Liver (tissue), 9 donors: Measurements from ENCODE around the gene RPAP2. TPM values are rescaled to one million over a fixed set of nuclear protein-coding genes. Genes with fewer than 3 reads are reported as not detected.
A peak's percentile ranks its signal among the peaks of the same experiment; 100 is the strongest.
"Not testable (repeated sequence)": the region's sequence is repeated elsewhere in the genome, so short reads cannot be mapped to it uniquely, and the experiment has no call there.

Source experiments
- DNase-seq: peaks from one replicate; pipeline ENCODE4 v3.0.0-alpha.2; 2017; ENCODE audit warnings: low spot score
- H3K27ac ChIP-seq, 2 donors: one replicate each; pipeline ENCODE4 v1.7.0; 2013; ENCODE audit warnings: inconsistent platforms in 2 of 2, low read length in 2 of 2, control low read depth in 1 of 2, low read depth in 1 of 2, mild to moderate bottlenecking in 1 of 2
- H3K27me3 ChIP-seq, 4 donors: one replicate each; pipeline versions ENCODE4 v1.6.1 to v1.7.0; 2013; ENCODE audit warnings: low read length in 3 of 4, inconsistent platforms in 1 of 4, mild to moderate bottlenecking in 1 of 4, moderate library complexity in 1 of 4; ENCODE audit not compliant: control insufficient read depth in 4 of 4, insufficient read depth in 4 of 4
- H3K36me3 ChIP-seq, 4 donors: one replicate each; pipeline versions ENCODE4 v1.6.1 to v1.7.0; 2013; ENCODE audit warnings: low read length in 3 of 4, mild to moderate bottlenecking in 3 of 4, low read depth in 1 of 4, moderate library complexity in 1 of 4; ENCODE audit not compliant: control insufficient read depth in 4 of 4, insufficient read depth in 3 of 4
- H3K4me1 ChIP-seq, 4 donors: one replicate each; pipeline versions ENCODE4 v1.6.1 to v1.7.0; 2013; ENCODE audit warnings: low read length in 3 of 4, mild to moderate bottlenecking in 3 of 4, moderate library complexity in 1 of 4; ENCODE audit not compliant: control insufficient read depth in 4 of 4, insufficient read depth in 4 of 4
- H3K4me3 ChIP-seq, 3 donors: one replicate each; pipeline versions ENCODE4 v1.6.1 to v1.7.0; 2013; ENCODE audit warnings: low read length in 3 of 3, control low read depth in 1 of 3, low read depth in 1 of 3, mild to moderate bottlenecking in 1 of 3
- H3K9ac ChIP-seq, 2 donors: one replicate each; pipeline ENCODE4 v1.7.0; 2013; ENCODE audit warnings: low read length in 2 of 2, mild to moderate bottlenecking in 2 of 2, moderate library complexity in 2 of 2, control low read depth in 1 of 2, low read depth in 1 of 2
- H3K9me3 ChIP-seq, 4 donors: one replicate each; pipeline versions ENCODE4 v1.6.1 to v1.7.0; 2013; ENCODE audit warnings: low read length in 3 of 4; ENCODE audit not compliant: control insufficient read depth in 4 of 4
- ATF3 ChIP-seq: IDR thresholded peaks from 2 replicates; pipeline ENCODE4 v1.6.1; 2016; ENCODE audit warnings: antibody characterized with exemption
- CTCF ChIP-seq: fragments of 150-350 bp; IDR thresholded peaks from 2 replicates; pipeline ENCODE4 v1.5.1; 2017; ENCODE audit warnings: improper control_type of control experiment, low read depth, low read length; ENCODE audit not compliant: missing input control
- EGR1 ChIP-seq, 2 donors: IDR thresholded peaks; 2 replicates each; pipeline ENCODE4 v1.6.1; 2016 to 2018; ENCODE audit warnings: antibody characterized with exemption in 2 of 2, low read depth in 2 of 2
- FOXA1 ChIP-seq: IDR thresholded peaks from 2 replicates; pipeline ENCODE4 v1.6.1; 2016; ENCODE audit warnings: antibody characterized with exemption
- FOXA2 ChIP-seq: IDR thresholded peaks from 2 replicates; pipeline ENCODE4 v1.6.1; 2016; ENCODE audit warnings: antibody characterized with exemption
- GABPA ChIP-seq, 2 donors: IDR thresholded peaks in 1 of 2; conservative IDR thresholded peaks in 1 of 2; 2 replicates each; pipeline ENCODE4 v1.6.1; 2016; ENCODE audit warnings: antibody characterized with exemption in 2 of 2, mild to moderate bottlenecking in 1 of 2, moderate library complexity in 1 of 2
- HNF4A ChIP-seq, 2 donors: conservative IDR thresholded peaks; 2 replicates each; pipeline ENCODE4 v1.6.1; 2016; ENCODE audit warnings: antibody characterized with exemption in 2 of 2, mild to moderate bottlenecking in 2 of 2
- HNF4G ChIP-seq: IDR thresholded peaks from 2 replicates; pipeline ENCODE4 v1.6.1; 2016; ENCODE audit warnings: antibody characterized with exemption
- JUND ChIP-seq, 2 donors: IDR thresholded peaks; 2 replicates each; pipeline ENCODE4 v1.6.1; 2016; ENCODE audit warnings: antibody characterized with exemption in 2 of 2
- MAX ChIP-seq: IDR thresholded peaks from 2 replicates; pipeline ENCODE4 v1.6.1; 2016; ENCODE audit warnings: antibody characterized with exemption
- NR2F2 ChIP-seq: IDR thresholded peaks from 2 replicates; pipeline ENCODE4 v1.6.1; 2016; ENCODE audit warnings: antibody characterized with exemption
- RAD21 ChIP-seq, 2 donors: IDR thresholded peaks; 2 replicates each; pipeline ENCODE4 v1.6.1; 2016; ENCODE audit warnings: antibody characterized with exemption in 2 of 2, mild to moderate bottlenecking in 2 of 2
- REST ChIP-seq: IDR thresholded peaks from 2 replicates; pipeline ENCODE4 v1.6.1; 2016; ENCODE audit warnings: antibody characterized with exemption, mild to moderate bottlenecking
- RXRA ChIP-seq, 2 donors: IDR thresholded peaks; 2 replicates each; pipeline ENCODE4 v1.6.1; 2017 to 2018; ENCODE audit warnings: antibody characterized with exemption in 2 of 2, mild to moderate bottlenecking in 1 of 2
- SP1 ChIP-seq: IDR thresholded peaks from 2 replicates; pipeline ENCODE4 v1.6.1; 2018; ENCODE audit warnings: antibody characterized with exemption, mild to moderate bottlenecking
- TAF1 ChIP-seq: conservative IDR thresholded peaks from 2 replicates; pipeline ENCODE4 v1.6.1; 2016; ENCODE audit warnings: antibody characterized with exemption, mild to moderate bottlenecking
- YY1 ChIP-seq: IDR thresholded peaks from 2 replicates; pipeline ENCODE4 v1.6.1; 2016; ENCODE audit warnings: antibody characterized with exemption, mild to moderate bottlenecking
- ZBTB33 ChIP-seq: IDR thresholded peaks from 2 replicates; pipeline ENCODE4 v1.6.1; 2016; ENCODE audit warnings: antibody characterized with exemption
- WGBS: extraction: QIAGEN DNeasy Blood & Tissue Kit; methylation state at CpG from one replicate; pipeline ENCODE4 v1.1.7; 2013; 5-methylcytosine and 5-hydroxymethylcytosine counted together
- polyA plus RNA-seq, 2 donors: library from polyadenylated mRNA; stranded (reverse) in 1 of 2; unstranded in 1 of 2; fragments of 200-250 nt in 1 of 2; fragments of >200 nt in 1 of 2; fragmentation: Nextera tagmentation in 1 of 2; extraction: Ambion mirVana in 1 of 2; gene quantifications; one replicate each; pipeline versions ENCODE4 v1.2.1 to v1.2.3, GENCODE V29; 2013 to 2015
- total RNA-seq, 2 donors: library from RNA; depleted of rRNA; stranded (reverse); fragments of >200 nt; gene quantifications; one replicate each; pipeline ENCODE4 v1.2.3, GENCODE V29; 2014
- donor health status: healthy.
- donor health status: healthy.
- donor health status: healthy.
- donor health status: healthy.
- donor health status: healthy.

Gene RPAP2
- total RNA-seq (1 to 10 TPM; 2.7 to 4.9 TPM), polyA plus RNA-seq (1 to 10 TPM; 4.0 to 8.6 TPM)

- H3K36me3 ChIP-seq: peaks cover 0 to 2% (median under 1%) of the 10 kb centered on the region in 4 donors
- H3K27ac ChIP-seq: peak within 1 kb of the TSS; percentile 84 to 94
- H3K9ac ChIP-seq: peak within 1 kb of the TSS; percentile 49 to 86
- H3K9me3 ChIP-seq: no peaks in the 10 kb centered on the region
- H3K4me1 ChIP-seq: peaks cover 3 to 9% (median 4%) of the 10 kb centered on the region in 4 donors
- no peaks in the 10 kb centered on the region for H3K27me3 ChIP-seq
- peak; percentile 15 to 20 for TF ChIP-seq RAD21 (IDR thresholded peaks at IDR 0.05)
- peak in 1 of 2 donors; percentile 34 for TF ChIP-seq HNF4A (conservative IDR thresholded peaks at IDR 0.05)
- TF ChIP-seq TAF1: peak; percentile 66
- TF ChIP-seq EGR1 (IDR thresholded peaks at IDR 0.05; ENCODE audit: low read depth in 2 of 2): no peak
- no peak for TF ChIP-seq RXRA (IDR thresholded peaks at IDR 0.05)
- TF ChIP-seq REST: peak; percentile 13
- no peak for TF ChIP-seq FOXA2
- no peak for TF ChIP-seq FOXA1
- no peak for TF ChIP-seq GABPA (IDR thresholded peaks at IDR 0.05 in 1 of 2, conservative IDR thresholded peaks at IDR 0.05 in 1 of 2)
- peak in 1 of 2 donors; percentile 40 for TF ChIP-seq JUND (IDR thresholded peaks at IDR 0.05)
- no peak for TF ChIP-seq NR2F2
- peak; percentile 33 for TF ChIP-seq SP1
- TF ChIP-seq MAX: no peak
- TF ChIP-seq CTCF: no peak
- TF ChIP-seq ATF3: no peak
- peak; percentile 96 for TF ChIP-seq YY1
- TF ChIP-seq ZBTB33: no peak
- no peak for TF ChIP-seq HNF4G
- peak within 1 kb of the TSS; percentile 63 to 85 (median 70) for H3K4me3 ChIP-seq
- DNase-seq: peak; percentile 82
- WGBS: under 1% methylated on average over 76 of the region's 76 CpGs
Observed at GRCh38 chr1:92298573-92299476, at the start of gene RPAP2, which contains the start of gene GLMN. Gene RPAP2, plus strand, starts transcription at chr1:92299059. Its CDS starts 15 bp downstream, at chr1:92299074. Gene GLMN, minus strand, starts transcription at chr1:92298987. Its CDS starts 988 bp downstream, at chr1:92297999.

- H3K27ac ChIP-seq, H3K4me1 ChIP-seq, H3K9ac ChIP-seq, H3K9me3 ChIP-seq, H3K4me3 ChIP-seq, H3K36me3 ChIP-seq, H3K27me3 ChIP-seq, DNase-seq: not testable (repeated sequence)
- WGBS: 63% methylated on average over 3 of the region's 3 CpGs
Observed at GRCh38 chr1:92254714-92255113, 44.1 kb upstream of the RPAP2 start.
